Measurements from ENCODE around the gene GALNT18. TPM values are rescaled to one million over a fixed set of nuclear protein-coding genes. Genes with fewer than 3 reads are reported as not detected.

GALNT18 gene
- total and polyA plus RNA-seq, 4 donors: 2.1 to 11.0 (median 3.8) TPM

DNA sequence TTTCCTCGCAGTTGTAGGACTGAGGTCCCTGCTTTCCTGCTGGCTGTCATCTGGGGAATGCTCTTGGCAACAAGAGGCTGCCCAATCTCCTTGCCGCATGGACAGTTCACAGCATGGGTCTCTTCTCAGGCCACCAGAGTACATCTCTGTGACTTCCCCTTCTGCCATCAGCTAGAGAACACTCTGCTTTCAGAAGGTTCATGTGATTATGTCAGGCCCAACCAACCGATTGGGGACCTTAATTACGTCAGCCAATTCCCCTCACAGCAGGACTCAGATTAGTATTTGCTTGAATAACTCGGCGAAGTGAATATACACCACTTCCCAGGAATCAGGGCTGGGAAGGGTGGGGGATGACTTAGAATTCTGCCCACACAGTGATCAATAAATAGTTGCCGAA is 206.8 kb downstream of the GALNT18 start:
- Histone ChIP-seq H3K27ac (ENCODE audit: low read depth in 1 of 2, low read length in 2 of 2) (no peak overlapping the region), H3K27me3 (ENCODE audit: control insufficient read depth in 4 of 4, insufficient read depth in 4 of 4, low read length in 3 of 4) (no peaks in the 10 kb centered on the region), H3K36me3 (ENCODE audit: control insufficient read depth in 4 of 4, insufficient read depth in 3 of 4, low read depth in 1 of 4, low read length in 3 of 4) (peaks cover 0 to 6% (median 0%) of the 10 kb centered on the region in 4 donors), H3K9ac (ENCODE audit: low read depth in 1 of 2, low read length in 2 of 2) (no peak overlapping the region), H3K4me1 (ENCODE audit: control insufficient read depth in 4 of 4, insufficient read depth in 4 of 4, low read length in 3 of 4) (peaks cover 0 to 2% (median 0%) of the 10 kb centered on the region in 4 donors), H3K4me3 (ENCODE audit: low read depth in 1 of 3, low read length in 3 of 3) (no peak overlapping the region), H3K9me3 (ENCODE audit: control insufficient read depth in 4 of 4, low read length in 3 of 4) (no peaks in the 10 kb centered on the region)
- TF ChIP-seq GABPA (IDR thresholded peaks at IDR 0.05 in 1 of 2, conservative IDR thresholded peaks at IDR 0.05 in 1 of 2) (no peak), FOXA1 (IDR thresholded peaks at IDR 0.05) (no peak)
- TF ChIP-seq, protein P1, sequence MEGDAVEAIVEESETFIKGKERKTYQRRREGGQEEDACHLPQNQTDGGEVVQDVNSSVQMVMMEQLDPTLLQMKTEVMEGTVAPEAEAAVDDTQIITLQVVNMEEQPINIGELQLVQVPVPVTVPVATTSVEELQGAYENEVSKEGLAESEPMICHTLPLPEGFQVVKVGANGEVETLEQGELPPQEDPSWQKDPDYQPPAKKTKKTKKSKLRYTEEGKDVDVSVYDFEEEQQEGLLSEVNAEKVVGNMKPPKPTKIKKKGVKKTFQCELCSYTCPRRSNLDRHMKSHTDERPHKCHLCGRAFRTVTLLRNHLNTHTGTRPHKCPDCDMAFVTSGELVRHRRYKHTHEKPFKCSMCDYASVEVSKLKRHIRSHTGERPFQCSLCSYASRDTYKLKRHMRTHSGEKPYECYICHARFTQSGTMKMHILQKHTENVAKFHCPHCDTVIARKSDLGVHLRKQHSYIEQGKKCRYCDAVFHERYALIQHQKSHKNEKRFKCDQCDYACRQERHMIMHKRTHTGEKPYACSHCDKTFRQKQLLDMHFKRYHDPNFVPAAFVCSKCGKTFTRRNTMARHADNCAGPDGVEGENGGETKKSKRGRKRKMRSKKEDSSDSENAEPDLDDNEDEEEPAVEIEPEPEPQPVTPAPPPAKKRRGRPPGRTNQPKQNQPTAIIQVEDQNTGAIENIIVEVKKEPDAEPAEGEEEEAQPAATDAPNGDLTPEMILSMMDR (IDR thresholded peaks at IDR 0.05; ENCODE audit: low read depth, low read length, missing input control): no peak
- 92% methylated on average over 7 of the region's 7 CpGs for WGBS
- no peak for DNase-seq (ENCODE audit: low spot score)

DNA sequence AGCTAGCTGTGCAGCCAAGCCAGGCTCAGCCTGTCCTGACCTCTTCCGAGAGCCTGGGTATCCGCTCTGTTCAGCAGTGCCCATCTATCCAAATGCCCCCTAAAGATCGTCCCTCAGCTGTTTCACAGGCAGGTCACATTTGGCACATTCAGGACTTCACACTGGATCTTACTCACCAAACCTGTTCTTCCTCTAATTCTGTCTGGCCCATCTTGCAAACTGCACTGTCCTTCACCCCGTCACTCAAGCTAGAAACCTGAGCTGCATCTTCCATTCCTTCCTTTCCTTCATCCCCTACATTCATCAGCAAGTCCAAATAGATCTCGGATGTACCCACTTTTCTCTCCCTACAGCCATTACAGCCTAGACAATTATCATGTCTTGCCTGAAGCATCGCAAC is 208.0 kb downstream of the GALNT18 start:
- peaks cover 0 to 6% (median 1%) of the 10 kb centered on the region in 4 donors for H3K4me1 ChIP-seq (ENCODE audit: control insufficient read depth in 4 of 4, insufficient read depth in 4 of 4, low read length in 3 of 4)
- no peak for DNase-seq (ENCODE audit: low spot score)
- TF ChIP-seq FOXA1 (IDR thresholded peaks at IDR 0.05) (no peak), RAD21 (IDR thresholded peaks at IDR 0.05) (no peak), FOXA2 (IDR thresholded peaks at IDR 0.05) (no peak), RXRA (IDR thresholded peaks at IDR 0.05) (no peak), EGR1 (IDR thresholded peaks at IDR 0.05; ENCODE audit: low read depth in 2 of 2) (no peak), TAF1 (conservative IDR thresholded peaks at IDR 0.05) (no peak), HNF4G (IDR thresholded peaks at IDR 0.05) (no peak), JUND (IDR thresholded peaks at IDR 0.05) (no peak), HNF4A (conservative IDR thresholded peaks at IDR 0.05) (no peak), GABPA (IDR thresholded peaks at IDR 0.05 in 1 of 2, conservative IDR thresholded peaks at IDR 0.05 in 1 of 2) (no peak), SP1 (IDR thresholded peaks at IDR 0.05) (no peak), NR2F2 (IDR thresholded peaks at IDR 0.05) (no peak)
- TF ChIP-seq, protein P2, sequence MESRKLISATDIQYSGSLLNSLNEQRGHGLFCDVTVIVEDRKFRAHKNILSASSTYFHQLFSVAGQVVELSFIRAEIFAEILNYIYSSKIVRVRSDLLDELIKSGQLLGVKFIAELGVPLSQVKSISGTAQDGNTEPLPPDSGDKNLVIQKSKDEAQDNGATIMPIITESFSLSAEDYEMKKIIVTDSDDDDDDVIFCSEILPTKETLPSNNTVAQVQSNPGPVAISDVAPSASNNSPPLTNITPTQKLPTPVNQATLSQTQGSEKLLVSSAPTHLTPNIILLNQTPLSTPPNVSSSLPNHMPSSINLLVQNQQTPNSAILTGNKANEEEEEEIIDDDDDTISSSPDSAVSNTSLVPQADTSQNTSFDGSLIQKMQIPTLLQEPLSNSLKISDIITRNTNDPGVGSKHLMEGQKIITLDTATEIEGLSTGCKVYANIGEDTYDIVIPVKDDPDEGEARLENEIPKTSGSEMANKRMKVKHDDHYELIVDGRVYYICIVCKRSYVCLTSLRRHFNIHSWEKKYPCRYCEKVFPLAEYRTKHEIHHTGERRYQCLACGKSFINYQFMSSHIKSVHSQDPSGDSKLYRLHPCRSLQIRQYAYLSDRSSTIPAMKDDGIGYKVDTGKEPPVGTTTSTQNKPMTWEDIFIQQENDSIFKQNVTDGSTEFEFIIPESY (IDR thresholded peaks at IDR 0.05): no peak
- TF ChIP-seq, protein P1 (IDR thresholded peaks at IDR 0.05; ENCODE audit: low read depth, low read length, missing input control): no peak
- TF ChIP-seq, protein P3, sequence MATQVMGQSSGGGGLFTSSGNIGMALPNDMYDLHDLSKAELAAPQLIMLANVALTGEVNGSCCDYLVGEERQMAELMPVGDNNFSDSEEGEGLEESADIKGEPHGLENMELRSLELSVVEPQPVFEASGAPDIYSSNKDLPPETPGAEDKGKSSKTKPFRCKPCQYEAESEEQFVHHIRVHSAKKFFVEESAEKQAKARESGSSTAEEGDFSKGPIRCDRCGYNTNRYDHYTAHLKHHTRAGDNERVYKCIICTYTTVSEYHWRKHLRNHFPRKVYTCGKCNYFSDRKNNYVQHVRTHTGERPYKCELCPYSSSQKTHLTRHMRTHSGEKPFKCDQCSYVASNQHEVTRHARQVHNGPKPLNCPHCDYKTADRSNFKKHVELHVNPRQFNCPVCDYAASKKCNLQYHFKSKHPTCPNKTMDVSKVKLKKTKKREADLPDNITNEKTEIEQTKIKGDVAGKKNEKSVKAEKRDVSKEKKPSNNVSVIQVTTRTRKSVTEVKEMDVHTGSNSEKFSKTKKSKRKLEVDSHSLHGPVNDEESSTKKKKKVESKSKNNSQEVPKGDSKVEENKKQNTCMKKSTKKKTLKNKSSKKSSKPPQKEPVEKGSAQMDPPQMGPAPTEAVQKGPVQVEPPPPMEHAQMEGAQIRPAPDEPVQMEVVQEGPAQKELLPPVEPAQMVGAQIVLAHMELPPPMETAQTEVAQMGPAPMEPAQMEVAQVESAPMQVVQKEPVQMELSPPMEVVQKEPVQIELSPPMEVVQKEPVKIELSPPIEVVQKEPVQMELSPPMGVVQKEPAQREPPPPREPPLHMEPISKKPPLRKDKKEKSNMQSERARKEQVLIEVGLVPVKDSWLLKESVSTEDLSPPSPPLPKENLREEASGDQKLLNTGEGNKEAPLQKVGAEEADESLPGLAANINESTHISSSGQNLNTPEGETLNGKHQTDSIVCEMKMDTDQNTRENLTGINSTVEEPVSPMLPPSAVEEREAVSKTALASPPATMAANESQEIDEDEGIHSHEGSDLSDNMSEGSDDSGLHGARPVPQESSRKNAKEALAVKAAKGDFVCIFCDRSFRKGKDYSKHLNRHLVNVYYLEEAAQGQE (IDR thresholded peaks at IDR 0.05): no peak
- TF ChIP-seq, protein P4, sequence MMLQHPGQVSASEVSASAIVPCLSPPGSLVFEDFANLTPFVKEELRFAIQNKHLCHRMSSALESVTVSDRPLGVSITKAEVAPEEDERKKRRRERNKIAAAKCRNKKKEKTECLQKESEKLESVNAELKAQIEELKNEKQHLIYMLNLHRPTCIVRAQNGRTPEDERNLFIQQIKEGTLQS (IDR thresholded peaks at IDR 0.05): no peak
- TF ChIP-seq, protein P5, sequence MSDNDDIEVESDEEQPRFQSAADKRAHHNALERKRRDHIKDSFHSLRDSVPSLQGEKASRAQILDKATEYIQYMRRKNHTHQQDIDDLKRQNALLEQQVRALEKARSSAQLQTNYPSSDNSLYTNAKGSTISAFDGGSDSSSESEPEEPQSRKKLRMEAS (IDR thresholded peaks at IDR 0.05): no peak
- H3K27me3 ChIP-seq (ENCODE audit: control insufficient read depth in 4 of 4, insufficient read depth in 4 of 4, low read length in 3 of 4): no peaks in the 10 kb centered on the region
- WGBS: 94% methylated on average over 6 of the region's 6 CpGs
- no peaks in the 10 kb centered on the region for H3K9me3 ChIP-seq (ENCODE audit: control insufficient read depth in 4 of 4, low read length in 3 of 4)
- peaks cover 0 to 6% (median 0%) of the 10 kb centered on the region in 4 donors for H3K36me3 ChIP-seq (ENCODE audit: control insufficient read depth in 4 of 4, insufficient read depth in 3 of 4, low read depth in 1 of 4, low read length in 3 of 4)
- no peak overlapping the region for H3K4me3 ChIP-seq (ENCODE audit: low read depth in 1 of 3, low read length in 3 of 3)
- no peak overlapping the region for H3K27ac ChIP-seq (ENCODE audit: low read depth in 1 of 2, low read length in 2 of 2)
- no peak overlapping the region for H3K9ac ChIP-seq (ENCODE audit: low read depth in 1 of 2, low read length in 2 of 2)

Measured in liver (tissue), 9 donors.